ENCODE data around the gene CHCHD6. TPM values are rescaled to one million over a fixed set of nuclear protein-coding genes. Genes with fewer than 3 reads are reported as not detected.

The CHCHD6 gene
- total RNA-seq, 4 donors from 2014 or later: 15.6 to 25.8 (median 21.2) TPM

- 96% methylated on average over 11 of the region's 11 CpGs for WGBS, 2 donors
- DNase-seq (ENCODE audit: low spot score in 2 of 2): no peak
- intact Hi-C loops (cut with DNase I; ENCODE audit: low total_unique reads): no loop called here
- no peak for TF ChIP-seq POLR2A (IDR thresholded peaks at IDR 0.05)
- no peak for TF ChIP-seq CTCF (IDR thresholded peaks at IDR 0.05)
- H3K4me3 ChIP-seq (ENCODE audit: low read depth, poor library complexity, severe bottlenecking): no peak overlapping the region
These were observed 242.4 kb downstream of the CHCHD6 start for GRCh38 chr3:126946405-126946804.

- DNase-seq (ENCODE audit: low spot score in 2 of 2): no peak
- 74 to 76% methylated on average over 8 of the region's 8 CpGs for WGBS, 2 donors
- intact Hi-C loops (cut with DNase I; ENCODE audit: low total_unique reads): no loop called here
- no peak overlapping the region for H3K4me3 ChIP-seq (ENCODE audit: low read depth, poor library complexity, severe bottlenecking)
- TF ChIP-seq POLR2A (IDR thresholded peaks at IDR 0.05) (no peak), CTCF (IDR thresholded peaks at IDR 0.05) (no peak)
These were observed 243.4 kb downstream of the CHCHD6 start for GRCh38 chr3:126947429-126947828.

GRCh38 chr3:126948980-126949535 lies 245.0 kb downstream of the CHCHD6 start:
- 95 to 96% methylated on average over 13 to 14 of the region's 14 CpGs for WGBS, 2 donors
- DNase-seq (ENCODE audit: low spot score in 2 of 2): no peak
- no peak for TF ChIP-seq CTCF (IDR thresholded peaks at IDR 0.05)
- TF ChIP-seq POLR2A (IDR thresholded peaks at IDR 0.05): no peak
- H3K4me3 ChIP-seq (ENCODE audit: low read depth, poor library complexity, severe bottlenecking): no peak overlapping the region
- intact Hi-C loops (cut with DNase I; ENCODE audit: low total_unique reads): no loop called here

- intact Hi-C loops (cut with DNase I; ENCODE audit: low total_unique reads): no loop called here
- H3K4me3 ChIP-seq (ENCODE audit: low read depth, poor library complexity, severe bottlenecking): no peak overlapping the region
- peak in 1 of 2 donors; percentile 49 for DNase-seq (ENCODE audit: low spot score in 2 of 2)
- TF ChIP-seq CTCF (IDR thresholded peaks at IDR 0.05) (no peak), POLR2A (IDR thresholded peaks at IDR 0.05) (no peak)
- WGBS, 2 donors: 94 to 96% methylated on average over 5 of the region's 5 CpGs
These were observed 247.5 kb downstream of the CHCHD6 start for GRCh38 chr3:126951561-126951960.

- intact Hi-C loops (cut with DNase I; ENCODE audit: low total_unique reads): no loop called here
- peak in 1 of 2 donors; percentile 71 for DNase-seq (ENCODE audit: low spot score in 2 of 2)
- no peak overlapping the region for H3K4me3 ChIP-seq (ENCODE audit: low read depth, poor library complexity, severe bottlenecking)
- 95 to 96% methylated on average over 10 of the region's 10 CpGs for WGBS, 2 donors
- TF ChIP-seq POLR2A (IDR thresholded peaks at IDR 0.05) (no peak), CTCF (IDR thresholded peaks at IDR 0.05) (no peak)
These were observed 248.4 kb downstream of the CHCHD6 start for GRCh38 chr3:126952261-126952982.
